Sigmoid colon (tissue), 4 donors: Measurements from ENCODE around the gene OTUD3.

Experiments used
- CTCF ChIP-seq, 4 experiments: fragments of 450-650 bp in 3 of 4; fragments of 200-600 bp in 1 of 4; IDR thresholded peaks; one replicate each; pipeline ENCODE4 v1.5.1; 2016 to 2019; ENCODE audit warnings: antibody characterized with exemption in 4 of 4, mild to moderate bottlenecking in 3 of 4, moderate library complexity in 2 of 4
- EP300 ChIP-seq, 4 donors: sonication (generic); formaldehyde crosslinking; IDR thresholded peaks; one replicate each; pipeline ENCODE4 v1.6.1; 2017; ENCODE audit warnings: antibody characterized with exemption in 4 of 4
- POLR2A ChIP-seq, 2 donors: fragments of 450-650 bp; IDR thresholded peaks; one replicate each; pipeline ENCODE4 v1.6.1; 2016; ENCODE audit warnings: antibody characterized with exemption in 2 of 2, mild to moderate bottlenecking in 2 of 2, moderate library complexity in 2 of 2
- POLR2AphosphoS5 ChIP-seq, 4 donors: sonication (generic); formaldehyde crosslinking; IDR thresholded peaks; one replicate each; pipeline ENCODE4 v1.6.1; 2017; ENCODE audit warnings: antibody characterized with exemption in 4 of 4

- TF ChIP-seq CTCF (IDR thresholded peaks at IDR 0.05) (no peak), POLR2A (IDR thresholded peaks at IDR 0.05) (no peak), POLR2AphosphoS5 (IDR thresholded peaks at IDR 0.05) (no peak), EP300 (IDR thresholded peaks at IDR 0.05) (no peak)
These were observed 35.9 kb upstream of the OTUD3 start for GRCh38 chr1:19846338-19846737.
